Subcutaneous abdominal adipose tissue (tissue), 5 donors: ENCODE measurements around the gene ZNF331.
A peak's percentile ranks its signal among the peaks of the same experiment; 100 is the strongest.

ENCODE experiments used
- H3K27ac ChIP-seq: one replicate; pipeline ENCODE4 v1.7.0; 2013; ENCODE audit warnings: low read depth, mild to moderate bottlenecking, inconsistent platforms, low read length, moderate library complexity
- H3K27me3 ChIP-seq, 5 donors: one replicate each; pipeline ENCODE4 v1.7.0; 2013; ENCODE audit warnings: low read length in 5 of 5, inconsistent platforms in 1 of 5; ENCODE audit not compliant: control insufficient read depth in 5 of 5, insufficient read depth in 4 of 5
- H3K36me3 ChIP-seq, 5 donors: one replicate each; pipeline ENCODE4 v1.7.0; 2013; ENCODE audit warnings: low read length in 5 of 5; ENCODE audit not compliant: control insufficient read depth in 5 of 5, insufficient read depth in 5 of 5
- H3K4me1 ChIP-seq, 5 donors: one replicate each; pipeline ENCODE4 v1.7.0; 2013; ENCODE audit warnings: low read length in 5 of 5, mild to moderate bottlenecking in 3 of 5, moderate library complexity in 1 of 5; ENCODE audit not compliant: control insufficient read depth in 5 of 5, insufficient read depth in 5 of 5
- H3K4me3 ChIP-seq, 5 donors: one replicate each; pipeline ENCODE4 v1.7.0; 2013; ENCODE audit warnings: low read length in 5 of 5, low read depth in 1 of 5
- H3K9ac ChIP-seq, 5 donors: one replicate each; pipeline ENCODE4 v1.7.0; 2013; ENCODE audit warnings: low read length in 5 of 5, mild to moderate bottlenecking in 4 of 5, moderate library complexity in 3 of 5
- H3K9me3 ChIP-seq, 5 donors: one replicate each; pipeline ENCODE4 v1.7.0; 2013; ENCODE audit warnings: low read length in 5 of 5; ENCODE audit not compliant: control insufficient read depth in 5 of 5
- donor health status: healthy.
- donor health status: healthy.
- donor health status: healthy.
- donor health status: healthy.
- donor health status: healthy.

Gene ZNF331

DNA sequence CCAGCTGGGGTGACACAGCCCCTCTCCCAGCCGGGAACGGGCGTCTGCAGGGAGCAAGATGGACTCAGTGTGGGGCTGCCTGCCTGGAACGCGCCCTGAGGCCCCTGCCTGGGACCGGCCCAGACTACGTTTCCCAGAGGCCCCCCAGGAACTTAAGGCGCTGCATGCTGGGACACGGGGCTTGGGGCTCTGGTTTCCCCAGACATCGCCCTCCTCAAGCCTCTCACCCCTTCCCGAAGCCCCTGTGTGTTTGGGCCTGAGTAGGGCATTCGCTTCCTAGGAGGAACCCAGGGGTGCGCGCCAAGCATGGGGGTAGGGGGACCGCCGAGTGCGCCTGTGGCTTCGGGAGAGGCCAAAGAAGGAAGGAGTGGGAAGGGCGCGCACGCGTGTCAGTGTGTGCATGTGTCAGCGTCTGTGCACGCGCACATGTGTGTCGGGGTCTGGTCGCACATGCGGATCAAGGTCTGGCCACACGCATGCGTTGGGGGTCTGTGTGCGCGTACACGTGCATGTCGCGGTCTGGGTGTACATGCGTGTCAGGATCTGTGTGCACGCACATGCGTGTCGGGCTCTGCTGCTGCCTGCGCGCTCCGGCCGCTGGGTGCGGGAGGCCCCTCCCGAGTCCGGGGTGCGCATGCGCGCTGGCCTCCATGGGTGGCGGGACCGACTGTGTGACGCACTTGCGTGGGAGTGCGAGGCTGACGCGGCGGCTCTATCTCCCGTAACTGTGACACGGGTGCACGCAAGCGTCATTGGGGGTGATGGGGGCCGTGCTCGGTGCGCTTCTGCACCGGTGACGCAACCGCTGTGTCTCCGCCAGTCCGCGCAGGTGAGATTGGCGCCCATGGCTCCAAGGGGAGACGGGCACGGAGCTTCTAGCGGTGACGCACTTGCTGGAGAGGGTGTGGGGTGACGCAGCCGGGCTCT is 16.2 kb downstream of the ZNF331 start:
- H3K4me3 ChIP-seq = peak overlapping the region; percentile 0 to 93 (median 80)
- H3K27me3 ChIP-seq = peaks cover 0 to 2% (median 0%) of the 10 kb centered on the region in 5 donors
- H3K36me3 ChIP-seq = peaks cover 6 to 22% (median 12%) of the 10 kb centered on the region in 5 donors
- H3K27ac ChIP-seq = peak overlapping the region; percentile 88
- peaks cover 6 to 25% (median 17%) of the 10 kb centered on the region in 5 donors for H3K4me1 ChIP-seq
- H3K9ac ChIP-seq = peak overlapping the region; percentile 8 to 83 (median 80)
- peaks cover 0 to 2% (median 0%) of the 10 kb centered on the region in 5 donors for H3K9me3 ChIP-seq

- peak overlapping the region; percentile 88 for H3K27ac ChIP-seq
- peaks cover 13 to 28% (median 17%) of the 10 kb centered on the region in 5 donors for H3K36me3 ChIP-seq
- H3K4me3 ChIP-seq = peak overlapping the region; percentile 48 to 93 (median 80)
- peak overlapping the region; percentile 8 to 83 (median 80) for H3K9ac ChIP-seq
- H3K9me3 ChIP-seq = peaks cover 0 to 2% (median 0%) of the 10 kb centered on the region in 5 donors
- H3K27me3 ChIP-seq = peaks cover 0 to 2% (median 0%) of the 10 kb centered on the region in 5 donors
- H3K4me1 ChIP-seq = peaks cover 4 to 21% (median 11%) of the 10 kb centered on the region in 5 donors
Observed at GRCh38 chr19:53554804-53555203, 16.9 kb downstream of the ZNF331 start.

DNA sequence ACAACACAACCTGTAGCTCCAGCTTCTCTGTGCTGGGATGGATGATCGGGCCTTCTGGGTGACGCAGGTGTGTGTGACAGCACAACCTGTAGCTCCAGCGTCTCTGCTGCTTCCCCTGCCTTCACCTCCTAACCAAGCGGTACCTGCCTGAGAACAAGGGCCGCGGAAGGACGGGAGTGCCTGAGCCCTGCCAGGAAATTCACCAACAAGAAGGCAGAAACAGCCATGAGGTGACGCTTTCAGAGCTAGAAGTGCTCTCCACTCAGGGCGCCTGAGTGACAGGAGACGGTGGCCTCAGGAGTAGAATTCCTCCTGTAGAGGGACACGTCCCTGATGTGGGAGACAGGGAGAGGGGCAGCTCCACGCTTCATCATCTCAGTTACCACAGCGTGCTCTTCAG is 17.4 kb downstream of the ZNF331 start:
- H3K9me3 ChIP-seq = peaks cover 0 to 2% (median 0%) of the 10 kb centered on the region in 5 donors
- peaks cover 4 to 18% (median 10%) of the 10 kb centered on the region in 5 donors for H3K4me1 ChIP-seq
- peaks cover 0 to 2% (median 0%) of the 10 kb centered on the region in 5 donors for H3K27me3 ChIP-seq
- peak overlapping the region in 4 of 5 donors; percentile 48 to 93 (median 77) for H3K4me3 ChIP-seq
- peaks cover 18 to 34% (median 23%) of the 10 kb centered on the region in 5 donors for H3K36me3 ChIP-seq
- H3K9ac ChIP-seq = no peak overlapping the region
- H3K27ac ChIP-seq = peak overlapping the region; percentile 88

DNA sequence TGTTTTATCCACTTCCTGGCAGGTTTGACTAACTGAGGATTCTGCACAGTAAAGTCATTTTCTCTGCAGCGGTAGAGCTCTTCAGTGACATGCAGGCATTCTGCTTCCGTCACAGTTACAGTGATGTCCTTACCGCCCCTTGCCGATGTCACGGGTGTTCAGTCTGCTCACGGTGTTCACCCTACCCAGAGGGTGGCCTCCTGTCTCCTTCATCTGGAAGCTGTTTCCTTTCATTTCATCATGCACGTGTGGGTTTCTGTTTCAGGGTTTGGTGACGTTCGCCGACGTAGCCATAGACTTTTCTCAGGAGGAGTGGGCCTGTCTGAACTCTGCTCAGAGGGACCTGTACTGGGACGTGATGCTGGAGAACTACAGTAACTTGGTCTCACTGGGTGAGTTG is 33.4 kb downstream of the ZNF331 start:
- no peaks in the 10 kb centered on the region for H3K4me1 ChIP-seq
- H3K36me3 ChIP-seq = peaks cover 13 to 57% (median 34%) of the 10 kb centered on the region in 5 donors
- peaks cover 0 to 3% (median 0%) of the 10 kb centered on the region in 5 donors for H3K9me3 ChIP-seq
- no peak overlapping the region for H3K4me3 ChIP-seq
- H3K27ac ChIP-seq = no peak overlapping the region
- H3K9ac ChIP-seq = no peak overlapping the region
- H3K27me3 ChIP-seq = no peaks in the 10 kb centered on the region

DNA sequence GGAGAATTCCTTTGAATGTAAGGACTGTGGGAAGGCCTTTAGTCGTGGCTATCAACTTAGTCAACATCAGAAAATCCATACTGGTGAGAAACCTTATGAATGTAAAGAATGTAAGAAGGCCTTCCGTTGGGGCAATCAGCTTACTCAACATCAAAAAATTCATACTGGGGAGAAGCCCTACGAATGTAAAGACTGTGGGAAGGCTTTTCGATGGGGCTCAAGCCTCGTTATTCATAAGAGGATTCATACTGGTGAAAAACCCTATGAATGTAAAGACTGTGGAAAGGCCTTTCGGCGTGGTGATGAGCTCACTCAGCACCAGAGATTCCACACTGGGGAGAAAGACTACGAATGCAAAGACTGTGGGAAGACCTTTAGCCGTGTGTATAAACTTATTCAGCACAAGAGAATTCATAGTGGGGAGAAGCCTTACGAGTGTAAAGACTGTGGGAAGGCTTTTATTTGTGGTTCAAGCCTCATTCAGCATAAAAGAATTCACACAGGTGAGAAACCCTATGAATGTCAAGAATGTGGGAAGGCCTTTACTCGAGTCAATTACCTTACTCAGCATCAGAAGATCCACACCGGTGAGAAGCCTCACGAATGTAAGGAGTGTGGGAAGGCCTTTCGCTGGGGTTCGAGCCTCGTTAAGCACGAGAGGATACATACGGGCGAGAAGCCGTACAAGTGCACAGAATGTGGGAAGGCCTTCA is 39.2 kb downstream of the ZNF331 start:
- H3K9ac ChIP-seq = peak overlapping the region in 1 of 5 donors; percentile 41
- H3K27ac ChIP-seq = no peak overlapping the region
- H3K9me3 ChIP-seq = peaks cover 8 to 29% (median 15%) of the 10 kb centered on the region in 5 donors
- peaks cover 17 to 59% (median 42%) of the 10 kb centered on the region in 5 donors for H3K36me3 ChIP-seq
- H3K4me3 ChIP-seq = peak overlapping the region in 4 of 5 donors; percentile 11 to 39 (median 26)
- H3K4me1 ChIP-seq = peaks cover 0 to 6% (median 0%) of the 10 kb centered on the region in 5 donors
- peaks cover 0 to 5% (median 0%) of the 10 kb centered on the region in 5 donors for H3K27me3 ChIP-seq

DNA sequence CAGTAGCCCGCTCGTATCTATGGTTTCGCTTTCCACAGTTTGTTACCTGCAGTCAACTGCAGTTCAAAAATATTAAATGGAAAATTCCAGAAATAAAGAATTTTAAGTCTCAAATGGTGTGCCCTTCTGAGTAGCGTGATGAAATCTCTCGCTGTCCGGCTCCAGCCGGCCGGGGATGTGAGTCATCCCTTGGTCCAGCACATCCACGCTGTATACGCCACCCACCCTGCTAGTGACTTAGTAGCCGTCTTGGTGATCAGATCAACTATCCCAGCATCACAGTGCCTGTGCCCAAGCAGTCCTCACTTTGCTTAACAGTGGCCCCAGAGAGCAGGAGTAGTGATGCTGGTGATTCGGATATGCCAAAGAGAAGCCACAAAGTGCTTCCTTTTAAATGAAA is 40.0 kb downstream of the ZNF331 start:
- no peak overlapping the region for H3K9ac ChIP-seq
- H3K4me1 ChIP-seq = peaks cover 0 to 6% (median 0%) of the 10 kb centered on the region in 5 donors
- H3K27me3 ChIP-seq = peaks cover 0 to 5% (median 0%) of the 10 kb centered on the region in 5 donors
- peaks cover 8 to 29% (median 15%) of the 10 kb centered on the region in 5 donors for H3K9me3 ChIP-seq
- no peak overlapping the region for H3K27ac ChIP-seq
- peaks cover 17 to 52% (median 38%) of the 10 kb centered on the region in 5 donors for H3K36me3 ChIP-seq
- peak overlapping the region in 2 of 5 donors; percentile 34 to 39 for H3K4me3 ChIP-seq

DNA sequence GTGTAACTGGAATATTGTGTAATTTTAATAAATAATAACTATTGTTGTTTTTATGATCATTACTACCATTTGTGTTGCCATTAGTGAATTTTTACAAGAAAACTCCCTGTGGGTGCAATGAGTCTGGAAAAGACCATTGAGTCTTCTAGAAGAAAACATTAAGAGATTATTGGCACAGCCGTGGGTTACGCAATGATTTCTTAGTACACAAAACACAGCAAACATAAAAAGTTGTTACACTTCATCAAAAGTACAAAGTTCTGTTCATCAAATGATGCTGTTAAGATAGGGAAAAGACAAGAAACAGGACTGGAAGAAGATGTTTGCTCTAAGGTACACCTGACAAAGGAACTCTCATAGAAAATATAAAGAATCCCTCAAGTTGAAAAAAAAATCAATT is 41.6 kb downstream of the ZNF331 start:
- H3K9me3 ChIP-seq = peaks cover 8 to 29% (median 15%) of the 10 kb centered on the region in 5 donors
- no peak overlapping the region for H3K9ac ChIP-seq
- no peak overlapping the region for H3K4me3 ChIP-seq
- H3K27ac ChIP-seq = no peak overlapping the region
- peaks cover 17 to 39% (median 30%) of the 10 kb centered on the region in 5 donors for H3K36me3 ChIP-seq
- peaks cover 0 to 5% (median 0%) of the 10 kb centered on the region in 5 donors for H3K27me3 ChIP-seq
- H3K4me1 ChIP-seq = peaks cover 0 to 6% (median 0%) of the 10 kb centered on the region in 5 donors

DNA sequence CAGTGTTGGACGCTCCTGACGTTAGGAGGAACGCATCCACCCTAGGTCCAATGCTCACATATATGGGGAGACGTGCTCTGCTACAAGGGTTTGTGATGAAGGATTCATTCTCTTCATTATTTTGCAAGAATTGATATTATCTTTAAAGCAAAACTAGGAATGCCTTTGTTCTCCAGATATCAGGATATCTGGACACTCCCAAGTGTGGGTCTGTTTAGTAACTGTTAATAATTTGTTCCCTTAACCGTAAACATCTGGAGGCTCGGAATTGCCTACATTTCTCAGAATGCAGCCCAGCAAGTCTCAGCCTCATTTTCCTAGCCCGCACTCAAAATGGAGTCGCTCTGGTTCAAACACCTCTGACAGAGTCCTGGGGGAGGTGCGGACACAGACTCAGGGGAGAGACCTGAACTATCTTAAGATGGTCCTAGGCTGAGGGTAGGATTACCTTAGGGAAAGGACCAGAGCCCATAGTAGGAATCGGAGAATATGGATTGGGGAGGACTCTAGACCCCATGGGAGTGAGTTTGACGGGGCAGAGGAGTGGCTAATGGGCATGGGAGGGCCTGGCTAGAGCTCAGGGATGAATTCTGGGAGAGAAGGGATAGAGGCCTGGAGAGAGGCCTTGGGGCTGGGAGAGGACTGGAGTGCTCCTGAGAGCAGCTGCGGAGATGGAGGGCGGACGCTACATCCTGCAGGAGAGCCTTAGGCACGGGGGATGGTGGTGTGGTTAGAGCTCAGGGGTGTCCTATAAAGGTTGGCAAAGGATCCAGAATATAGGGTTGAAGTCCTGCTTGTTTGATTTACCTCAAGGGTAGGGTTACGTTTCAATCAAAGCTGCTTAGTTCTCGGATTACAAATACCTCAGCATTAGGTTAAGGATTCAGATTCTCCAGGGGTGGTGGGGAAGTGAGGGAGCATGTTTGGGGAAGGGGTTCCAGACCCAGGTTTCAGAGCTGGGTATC is 43.2 kb downstream of the ZNF331 start:
- peaks cover 16 to 28% (median 27%) of the 10 kb centered on the region in 5 donors for H3K36me3 ChIP-seq
- no peak overlapping the region for H3K4me3 ChIP-seq
- H3K4me1 ChIP-seq = peaks cover 0 to 6% (median 0%) of the 10 kb centered on the region in 5 donors
- H3K27me3 ChIP-seq = peaks cover 0 to 5% (median 0%) of the 10 kb centered on the region in 5 donors
- peaks cover 8 to 28% (median 15%) of the 10 kb centered on the region in 5 donors for H3K9me3 ChIP-seq
- H3K9ac ChIP-seq = no peak overlapping the region
- no peak overlapping the region for H3K27ac ChIP-seq

- Histone ChIP-seq H3K27me3 (peaks cover 0 to 5% (median 0%) of the 10 kb centered on the region in 5 donors), H3K36me3 (peaks cover 9 to 21% (median 20%) of the 10 kb centered on the region in 5 donors), H3K4me1 (peaks cover 0 to 6% (median 0%) of the 10 kb centered on the region in 5 donors), H3K9me3 (peaks cover 6 to 20% (median 12%) of the 10 kb centered on the region in 5 donors), H3K27ac (no peak overlapping the region), H3K9ac (no peak overlapping the region), H3K4me3 (no peak overlapping the region)
Observed at GRCh38 chr19:53581871-53582279, 43.9 kb downstream of the ZNF331 start.
